ENCODE data around the gene JMJD6. TPM values are rescaled to one million over a fixed set of nuclear protein-coding genes. Genes with fewer than 3 reads are reported as not detected.

The JMJD6 gene
- total RNA-seq, 1 donor from 2014 or later: 59.9 TPM

DNA sequence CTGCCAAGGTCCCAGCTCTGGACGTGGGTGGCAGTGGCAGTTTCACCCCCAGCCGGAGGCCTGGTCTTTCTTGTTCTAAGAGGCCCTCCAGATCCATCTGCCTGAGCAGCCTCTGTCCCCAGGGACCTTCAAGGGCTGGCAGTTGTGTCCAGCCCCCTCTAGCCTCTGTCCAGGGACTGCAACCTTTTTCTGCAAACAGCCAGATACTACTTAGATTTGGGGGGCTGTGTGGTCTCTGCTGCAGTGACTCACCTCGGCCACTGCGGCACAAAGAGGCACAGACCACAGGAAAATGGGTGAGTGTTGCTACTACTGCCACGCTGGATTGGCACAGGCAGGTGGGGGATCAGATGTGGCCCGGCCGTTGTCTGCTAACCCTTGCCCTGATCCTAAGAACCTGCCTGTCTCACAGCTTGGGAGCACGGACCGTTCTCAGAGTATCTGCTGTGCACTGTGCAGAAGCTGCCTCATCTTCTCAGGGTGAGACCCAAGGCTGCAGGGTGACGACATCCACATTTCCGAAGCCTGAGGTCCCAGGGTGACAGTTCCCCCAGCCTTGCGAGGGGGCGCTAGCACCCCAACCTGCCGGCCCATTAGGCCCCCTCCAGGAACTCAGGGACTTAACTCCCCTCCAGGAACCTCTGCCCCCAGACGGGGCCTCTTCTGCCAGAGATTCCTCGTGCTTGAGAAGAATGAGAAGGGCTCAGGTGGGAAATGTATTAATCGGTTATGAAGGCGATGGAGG, 43.2 kb downstream of the JMJD6 start:
- intact Hi-C loops (cut with micrococcal nuclease): no loop called here

GRCh38 chr17:76682296-76682695, 44.1 kb downstream of the JMJD6 start:
- intact Hi-C loops (cut with micrococcal nuclease): no loop called here

- intact Hi-C loops (cut with micrococcal nuclease): loop anchor here (1.0 kb wide), 1 partner anchor 158 kb away; no protein-coding TSS in a partner anchor
These were observed 44.9 kb downstream of the JMJD6 start for GRCh38 chr17:76681222-76682137.

GRCh38 chr17:76679239-76679638, 47.2 kb downstream of the JMJD6 start:
- intact Hi-C loops (cut with micrococcal nuclease): no loop called here

DNA sequence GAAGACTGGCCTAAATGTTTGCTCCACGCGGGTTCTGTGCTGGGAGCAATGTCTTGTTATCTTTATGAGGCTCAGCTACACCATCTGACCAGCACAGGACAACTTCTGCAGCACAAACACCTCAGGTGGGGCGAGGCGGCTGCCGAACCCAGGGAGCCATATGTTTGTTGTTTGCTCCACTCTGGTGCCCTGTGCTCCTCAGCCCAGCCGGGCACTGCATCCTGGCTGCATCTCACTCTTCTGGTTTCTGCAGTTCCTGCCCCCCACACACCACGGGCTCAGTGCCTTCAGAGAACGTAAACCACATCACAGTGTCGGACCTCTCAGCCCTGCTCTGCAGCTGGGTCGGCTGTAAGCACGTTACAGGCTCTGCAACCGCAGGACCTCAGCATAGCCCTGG, 48.1 kb downstream of the JMJD6 start:
- intact Hi-C loops (cut with micrococcal nuclease): no loop called here

- intact Hi-C loops (cut with micrococcal nuclease): no loop called here
These were observed 49.0 kb downstream of the JMJD6 start for GRCh38 chr17:76677406-76677805.

DNA sequence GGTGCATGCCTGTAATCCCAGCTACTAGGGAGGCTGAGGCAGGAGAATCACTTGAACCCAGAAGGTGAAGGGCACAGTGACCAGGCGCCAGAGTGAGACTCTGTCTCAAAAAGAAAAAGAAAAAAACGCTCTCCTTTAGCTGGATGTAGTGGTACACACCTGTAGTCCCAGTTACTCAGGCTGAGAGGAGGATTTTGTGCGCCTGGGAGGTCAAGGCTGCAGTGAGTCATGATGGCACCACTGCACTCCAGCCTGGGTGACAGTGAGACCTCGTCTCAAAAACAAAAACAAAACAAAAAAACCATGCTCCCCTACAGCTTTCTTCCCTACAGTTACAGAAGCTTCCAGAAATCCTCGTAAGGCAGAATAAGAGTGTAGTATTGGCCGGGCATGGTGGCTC, 49.8 kb downstream of the JMJD6 start:
- intact Hi-C loops (cut with micrococcal nuclease): no loop called here

DNA sequence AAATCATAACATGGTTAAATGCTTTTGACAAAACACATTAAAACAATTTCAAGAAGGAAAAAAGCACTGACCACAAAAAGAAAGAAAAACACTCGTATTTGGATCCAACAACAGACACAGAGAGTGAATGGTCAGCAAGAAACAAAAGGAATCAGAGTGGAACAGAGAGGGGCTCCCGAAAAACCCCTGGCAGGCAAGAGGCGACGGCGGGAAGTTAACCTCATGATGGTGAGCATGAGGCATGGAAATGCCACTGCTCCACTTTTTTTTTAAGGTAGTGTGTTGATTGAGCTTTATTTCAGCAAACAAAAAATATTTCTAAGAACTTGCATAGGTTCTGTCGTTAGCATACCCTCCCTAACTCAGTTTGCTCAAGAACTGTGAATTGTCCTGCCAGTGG, 50.8 kb downstream of the JMJD6 start:
- intact Hi-C loops (cut with micrococcal nuclease): no loop called here

- intact Hi-C loops (cut with micrococcal nuclease): loop anchor here (5.0 kb wide), 1 partner anchor 117 kb away; no protein-coding TSS in a partner anchor
These were observed 51.8 kb downstream of the JMJD6 start for GRCh38 chr17:76674600-76674999.

- intact Hi-C loops (cut with micrococcal nuclease): loop anchor here (5.0 kb wide), 1 partner anchor 116 kb away; no protein-coding TSS in a partner anchor
These were observed 52.7 kb downstream of the JMJD6 start for GRCh38 chr17:76673729-76674128.

DNA sequence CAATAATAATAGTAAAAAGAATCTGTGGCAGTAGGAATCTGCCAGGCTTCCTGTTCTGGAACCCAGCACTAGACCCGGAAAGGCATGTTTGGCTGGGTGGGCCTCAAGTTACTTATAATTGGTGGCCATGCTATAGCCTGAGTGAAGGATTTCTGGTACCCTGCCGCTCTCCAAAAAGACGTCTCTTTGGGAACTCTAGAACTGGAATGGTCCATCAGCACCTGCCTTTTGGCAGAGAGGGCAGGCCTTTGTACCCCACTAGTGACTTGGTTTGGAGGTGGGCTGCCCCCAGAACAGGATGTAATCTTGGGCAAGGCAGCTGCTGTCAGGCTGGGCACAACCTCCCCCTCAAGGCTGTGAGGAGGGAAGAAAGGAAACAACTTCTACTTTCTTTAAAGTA, 53.5 kb downstream of the JMJD6 start:
- intact Hi-C loops (cut with micrococcal nuclease): loop anchor here (5.0 kb wide), 1 partner anchor 116 kb away; no protein-coding TSS in a partner anchor

- intact Hi-C loops (cut with micrococcal nuclease): loop anchor here (5.0 kb wide), 1 partner anchor 115 kb away; no protein-coding TSS in a partner anchor
These were observed 54.0 kb downstream of the JMJD6 start for GRCh38 chr17:76672270-76672851.

GRCh38 chr17:76671912-76672262, 54.5 kb downstream of the JMJD6 start:
- intact Hi-C loops (cut with micrococcal nuclease): loop anchor here (1.0 to 5.0 kb wide), 3 partner anchors 115 to 219 kb away; partner anchors contain the start of gene UBE2O

DNA sequence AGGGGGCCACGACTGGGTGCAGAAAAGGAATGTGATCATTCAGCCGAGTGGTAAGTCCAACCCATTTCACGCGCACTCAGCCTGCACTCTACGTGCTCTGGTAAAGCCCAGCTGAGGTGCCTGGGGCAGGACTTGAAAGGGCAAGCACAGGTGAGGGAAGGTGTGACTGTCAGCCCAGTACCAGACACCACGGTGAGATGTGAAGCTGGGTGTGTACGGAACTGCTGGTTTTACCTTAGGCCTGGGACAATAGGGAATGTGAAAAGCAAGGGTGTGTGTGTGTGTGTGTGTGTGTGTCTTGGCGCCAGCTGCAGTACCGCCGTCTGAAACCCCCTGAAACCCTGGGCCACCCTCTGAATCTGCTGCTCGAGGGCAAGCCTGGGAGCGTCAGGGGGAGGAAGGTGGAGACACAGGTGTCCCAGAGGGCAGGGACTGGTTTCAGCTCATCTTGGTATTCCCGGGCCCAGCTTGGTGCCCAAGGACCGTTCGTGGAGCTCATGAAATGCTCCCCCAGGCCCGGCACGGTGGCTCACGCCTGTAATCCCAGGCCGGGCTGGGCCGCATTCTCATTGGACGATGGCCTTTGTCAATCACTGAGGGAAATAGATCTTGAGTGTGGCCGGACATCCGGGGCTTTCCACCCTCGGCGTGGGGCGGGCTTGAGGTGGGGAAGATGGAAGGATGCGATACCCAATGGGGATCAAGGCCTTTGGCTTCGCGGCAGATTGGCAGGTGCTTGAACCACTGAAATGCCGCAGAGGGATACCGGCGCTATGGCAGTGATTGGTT, 55.1 kb downstream of the JMJD6 start:
- intact Hi-C loops (cut with micrococcal nuclease): loop anchor here (1.0 to 5.0 kb wide), 3 partner anchors 114 to 218 kb away; partner anchors contain the start of gene UBE2O

- intact Hi-C loops (cut with micrococcal nuclease): loop anchor here (1.0 to 5.0 kb wide), 3 partner anchors 113 to 217 kb away; partner anchors contain the start of gene UBE2O
These were observed 55.7 kb downstream of the JMJD6 start for GRCh38 chr17:76670718-76671122.

DNA sequence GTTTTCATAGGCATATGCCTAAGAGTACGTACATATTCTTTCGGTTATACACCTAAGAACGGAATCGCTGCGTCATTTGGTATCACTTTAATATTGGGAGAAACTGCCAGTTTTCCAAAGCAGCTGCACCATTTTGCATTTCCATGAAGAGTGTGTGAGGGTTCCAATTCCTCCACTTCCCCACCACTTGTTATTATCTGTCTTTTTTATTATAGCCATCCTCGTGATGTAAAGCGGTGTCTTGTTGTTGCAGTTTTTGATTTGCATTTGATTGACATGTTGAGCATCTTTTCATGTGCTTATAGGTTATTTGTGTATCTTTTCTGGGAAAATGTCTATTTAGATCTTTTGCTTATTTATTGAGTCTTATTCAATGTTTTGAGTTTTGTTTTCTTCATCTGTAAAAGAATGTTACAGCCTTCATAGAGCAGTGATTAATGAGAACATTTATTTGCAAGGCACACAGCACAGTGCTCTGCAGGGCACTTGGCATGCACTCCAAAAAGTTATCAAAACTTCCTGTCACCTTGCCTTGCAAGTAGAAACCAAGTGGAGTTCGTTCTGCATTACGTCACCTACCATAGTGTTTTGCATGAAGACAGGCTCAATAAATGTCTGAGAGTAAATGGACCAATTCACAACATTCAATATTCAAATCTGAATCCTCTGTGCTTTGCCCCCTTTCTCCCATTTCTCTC, 56.2 kb downstream of the JMJD6 start:
- intact Hi-C loops (cut with micrococcal nuclease): loop anchor here (5.0 kb wide), 1 partner anchor 113 kb away; no protein-coding TSS in a partner anchor
